ENCODE measurements around the gene USF3. TPM values are rescaled to one million over a fixed set of nuclear protein-coding genes. Genes with fewer than 3 reads are reported as not detected.

Gene USF3
- total RNA-seq, 1 experiment from 2014 or later = 10.9 TPM

GRCh38 chr3:113648524-113648923 lies 47.9 kb downstream of the USF3 start:
- no peak overlapping the region for H3K4me3 Mint-ChIP-seq (ENCODE audit: unreplicated experiment)
- no TSS peak for BruUV-seq (replicated peaks)
- Histone ChIP-seq H3K9me3 (peaks cover 10% of the 10 kb centered on the region), H3K27me3 (replicated peaks; ENCODE audit: control insufficient read depth, insufficient read depth, low read length) (no peaks in the 10 kb centered on the region), H3K36me3 (ENCODE audit: control insufficient read depth, insufficient read depth, low read length) (no peaks in the 10 kb centered on the region), H3K4me1 (no peaks in the 10 kb centered on the region), H3K4me3 (ENCODE audit: low read depth, low read length) (no peak overlapping the region)
- peaks cover 28% of the 10 kb centered on the region for H3K9me3 Mint-ChIP-seq (ENCODE audit: unreplicated experiment)
- H3K4me1 Mint-ChIP-seq (ENCODE audit: low read depth, unreplicated experiment) = no peaks in the 10 kb centered on the region
- H3K27ac Mint-ChIP-seq (ENCODE audit: unreplicated experiment) = no peak overlapping the region
- no peak for DNase-seq
- no peaks in the 10 kb centered on the region for H3K27me3 Mint-ChIP-seq (ENCODE audit: insufficient read depth, unreplicated experiment)
- POLR2A ChIA-PET = no interaction called here
- intact Hi-C loops (cut with micrococcal nuclease; ENCODE audit: unreplicated experiment) = no loop called here
- TF ChIP-seq CTCF (IDR thresholded peaks at IDR 0.05; ENCODE audit: insufficient read depth in 1 of 2, low read depth in 1 of 2, low read length in 1 of 2, severe bottlenecking in 1 of 2, unreplicated experiment in 1 of 2) = no peak
- CTCF ChIA-PET = no interaction called here
- H3K36me3 Mint-ChIP-seq (ENCODE audit: insufficient read depth, unreplicated experiment) = no peaks in the 10 kb centered on the region

- no peak overlapping the region for H3K4me3 ChIP-seq (ENCODE audit: low read depth, low read length)
- Mint-ChIP-seq H3K9me3 (ENCODE audit: unreplicated experiment) (peaks cover 28% of the 10 kb centered on the region), H3K36me3 (ENCODE audit: insufficient read depth, unreplicated experiment) (no peaks in the 10 kb centered on the region), H3K4me1 (ENCODE audit: low read depth, unreplicated experiment) (no peaks in the 10 kb centered on the region), H3K27me3 (ENCODE audit: insufficient read depth, unreplicated experiment) (peaks cover 3% of the 10 kb centered on the region), H3K4me3 (ENCODE audit: unreplicated experiment) (no peak overlapping the region), H3K27ac (ENCODE audit: unreplicated experiment) (no peak overlapping the region)
- H3K27me3 ChIP-seq (replicated peaks; ENCODE audit: control insufficient read depth, insufficient read depth, low read length) = no peaks in the 10 kb centered on the region
- CTCF ChIA-PET = no interaction called here
- no peaks in the 10 kb centered on the region for H3K36me3 ChIP-seq (ENCODE audit: control insufficient read depth, insufficient read depth, low read length)
- TF ChIP-seq CTCF (IDR thresholded peaks at IDR 0.05; ENCODE audit: insufficient read depth in 1 of 2, low read depth in 1 of 2, low read length in 1 of 2, severe bottlenecking in 1 of 2, unreplicated experiment in 1 of 2) = no peak
- DNase-seq = no peak
- H3K4me1 ChIP-seq = no peaks in the 10 kb centered on the region
- POLR2A ChIA-PET = no interaction called here
- peaks cover 10% of the 10 kb centered on the region for H3K9me3 ChIP-seq
- intact Hi-C loops (cut with micrococcal nuclease; ENCODE audit: unreplicated experiment) = no loop called here
- no TSS peak for BruUV-seq (replicated peaks)
Observed at GRCh38 chr3:113643583-113643982, 52.9 kb downstream of the USF3 start.

- peaks cover 4% of the 10 kb centered on the region for H3K9me3 Mint-ChIP-seq (ENCODE audit: unreplicated experiment)
- no peak overlapping the region for H3K4me3 Mint-ChIP-seq (ENCODE audit: unreplicated experiment)
- no TSS peak for BruUV-seq (replicated peaks)
- POLR2A ChIA-PET = no interaction called here
- H3K4me1 Mint-ChIP-seq (ENCODE audit: low read depth, unreplicated experiment) = no peaks in the 10 kb centered on the region
- no peak overlapping the region for H3K27ac Mint-ChIP-seq (ENCODE audit: unreplicated experiment)
- intact Hi-C loops (cut with micrococcal nuclease; ENCODE audit: unreplicated experiment) = no loop called here
- Histone ChIP-seq H3K4me1 (no peaks in the 10 kb centered on the region), H3K4me3 (ENCODE audit: low read depth, low read length) (no peak overlapping the region), H3K36me3 (ENCODE audit: control insufficient read depth, insufficient read depth, low read length) (no peaks in the 10 kb centered on the region), H3K9me3 (0 out of 2 replicates have a peak, but pooled peaks cover 2% of the 10 kb centered on the region), H3K27me3 (replicated peaks; ENCODE audit: control insufficient read depth, insufficient read depth, low read length) (no peaks in the 10 kb centered on the region)
- TF ChIP-seq CTCF (IDR thresholded peaks at IDR 0.05; ENCODE audit: insufficient read depth in 1 of 2, low read depth in 1 of 2, low read length in 1 of 2, severe bottlenecking in 1 of 2, unreplicated experiment in 1 of 2) = no peak
- DNase-seq = no peak
- H3K36me3 Mint-ChIP-seq (ENCODE audit: insufficient read depth, unreplicated experiment) = no peaks in the 10 kb centered on the region
- peaks cover 3% of the 10 kb centered on the region for H3K27me3 Mint-ChIP-seq (ENCODE audit: insufficient read depth, unreplicated experiment)
- CTCF ChIA-PET = no interaction called here
Observed at GRCh38 chr3:113638910-113639309, 57.5 kb downstream of the USF3 start.
